ENCODE data around the gene OGFOD1. TPM values are rescaled to one million over a fixed set of nuclear protein-coding genes. Genes with fewer than 3 reads are reported as not detected.

The OGFOD1 gene
- total RNA-seq, 1 experiment from 2014 or later, result 55.5 TPM

DNA sequence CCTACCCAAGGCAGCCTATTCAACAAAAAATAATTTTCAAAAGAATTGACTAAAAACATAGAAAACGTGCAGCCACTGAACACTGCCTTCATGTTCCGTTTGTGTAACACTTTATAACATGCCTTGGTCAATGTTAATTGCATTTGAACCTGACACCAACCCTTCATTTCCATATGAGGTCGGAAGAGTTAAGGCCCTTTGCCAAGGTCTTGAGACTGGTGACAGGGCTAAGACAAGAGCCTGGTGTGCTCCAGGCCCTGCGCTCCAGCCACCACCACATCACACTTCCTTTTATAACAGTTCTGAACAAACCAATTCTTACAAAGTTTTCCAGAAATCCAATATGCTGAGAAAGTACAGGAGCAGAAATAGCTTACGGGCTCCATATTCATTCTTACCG lies 64.3 kb downstream of the OGFOD1 start:
- ATAC-seq (no peak), DNase-seq (no peak)
- CTCF ChIA-PET, result no interaction called here
- no peaks in the 10 kb centered on the region for H3K27me3 ChIP-seq (ENCODE audit: low read length)
- peaks cover 39% of the 10 kb centered on the region for H3K4me1 ChIP-seq (ENCODE audit: insufficient read depth, low read length)
- peaks cover 5% of the 10 kb centered on the region for H4K20me1 ChIP-seq (ENCODE audit: low read length)
- intact Hi-C loops (cut with micrococcal nuclease), result no loop called here
- no peak overlapping the region for H3K4me3 ChIP-seq (ENCODE audit: low read length)
- no peak overlapping the region for H2AFZ ChIP-seq (ENCODE audit: low read length)
- TF ChIP-seq EZH2 (IDR thresholded peaks at IDR 0.05; ENCODE audit: low read length, unreplicated experiment) (no peak), EZH2phosphoT487 (IDR thresholded peaks at IDR 0.05; ENCODE audit: borderline replicate concordance, low read length) (no peak)
- TF ChIP-seq, protein P1, sequence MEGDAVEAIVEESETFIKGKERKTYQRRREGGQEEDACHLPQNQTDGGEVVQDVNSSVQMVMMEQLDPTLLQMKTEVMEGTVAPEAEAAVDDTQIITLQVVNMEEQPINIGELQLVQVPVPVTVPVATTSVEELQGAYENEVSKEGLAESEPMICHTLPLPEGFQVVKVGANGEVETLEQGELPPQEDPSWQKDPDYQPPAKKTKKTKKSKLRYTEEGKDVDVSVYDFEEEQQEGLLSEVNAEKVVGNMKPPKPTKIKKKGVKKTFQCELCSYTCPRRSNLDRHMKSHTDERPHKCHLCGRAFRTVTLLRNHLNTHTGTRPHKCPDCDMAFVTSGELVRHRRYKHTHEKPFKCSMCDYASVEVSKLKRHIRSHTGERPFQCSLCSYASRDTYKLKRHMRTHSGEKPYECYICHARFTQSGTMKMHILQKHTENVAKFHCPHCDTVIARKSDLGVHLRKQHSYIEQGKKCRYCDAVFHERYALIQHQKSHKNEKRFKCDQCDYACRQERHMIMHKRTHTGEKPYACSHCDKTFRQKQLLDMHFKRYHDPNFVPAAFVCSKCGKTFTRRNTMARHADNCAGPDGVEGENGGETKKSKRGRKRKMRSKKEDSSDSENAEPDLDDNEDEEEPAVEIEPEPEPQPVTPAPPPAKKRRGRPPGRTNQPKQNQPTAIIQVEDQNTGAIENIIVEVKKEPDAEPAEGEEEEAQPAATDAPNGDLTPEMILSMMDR (conservative IDR thresholded peaks at IDR 0.05; ENCODE audit: low read depth, low read length), result no peak
- H3K36me3 ChIP-seq (ENCODE audit: low read depth, low read length), result no peaks in the 10 kb centered on the region
- H3K9me3 ChIP-seq (ENCODE audit: low read length), result no peaks in the 10 kb centered on the region
- H3K79me2 ChIP-seq (ENCODE audit: low read length), result peaks cover 24% of the 10 kb centered on the region
- BruUV-seq (replicated peaks), result no TSS peak
- POLR2A ChIA-PET (ENCODE audit: unreplicated experiment), result no interaction called here
- no peak overlapping the region for H3K9ac ChIP-seq (ENCODE audit: low read length)
- H3K27ac ChIP-seq (ENCODE audit: low read length), result no peak overlapping the region
- no peak overlapping the region for H3K4me2 ChIP-seq (ENCODE audit: low read length)
- no peaks in the 10 kb centered on the region for H3K9me2 ChIP-seq (replicated peaks; ENCODE audit: low read length)
- no peaks in the 10 kb centered on the region for H3F3A ChIP-seq (ENCODE audit: low read length, unreplicated experiment)

GRCh38 chr16:56517206-56517605 lies 65.9 kb downstream of the OGFOD1 start:
- no peak for DNase-seq
- CTCF ChIA-PET, result no interaction called here
- H3K4me1 ChIP-seq (ENCODE audit: insufficient read depth, low read length), result peaks cover 39% of the 10 kb centered on the region

DNA sequence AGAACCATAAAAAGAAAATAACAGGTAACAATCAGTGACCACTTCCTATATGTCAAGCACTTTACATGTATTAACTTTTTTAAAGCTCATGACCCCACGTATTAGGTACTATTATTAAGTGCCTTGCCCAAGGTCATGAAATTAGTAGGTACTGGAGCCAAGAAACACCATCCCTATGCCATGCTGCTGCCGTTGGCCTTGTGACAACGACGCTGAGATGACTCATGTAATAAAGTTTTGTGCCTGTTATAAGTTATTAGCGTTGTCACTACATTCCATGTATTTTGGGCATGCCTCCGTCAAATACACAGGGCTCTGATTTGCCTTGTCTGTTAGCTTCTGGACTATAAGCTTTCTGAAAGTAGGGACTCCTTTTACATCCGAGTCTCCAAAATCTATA lies 67.1 kb downstream of the OGFOD1 start:
- Histone ChIP-seq H3K36me3 (ENCODE audit: low read depth, low read length) (no peaks in the 10 kb centered on the region), H3K27ac (ENCODE audit: low read length) (no peak overlapping the region), H3K9me3 (ENCODE audit: low read length) (no peaks in the 10 kb centered on the region), H2AFZ (ENCODE audit: low read length) (no peak overlapping the region), H3F3A (ENCODE audit: low read length, unreplicated experiment) (no peaks in the 10 kb centered on the region), H3K27me3 (ENCODE audit: low read length) (no peaks in the 10 kb centered on the region), H3K4me2 (ENCODE audit: low read length) (peak overlapping the region; percentile 85), H3K9ac (ENCODE audit: low read length) (no peak overlapping the region), H3K4me1 (ENCODE audit: insufficient read depth, low read length) (peaks cover 39% of the 10 kb centered on the region), H4K20me1 (ENCODE audit: low read length) (peaks cover 5% of the 10 kb centered on the region), H3K79me2 (ENCODE audit: low read length) (peaks cover 24% of the 10 kb centered on the region), H3K4me3 (ENCODE audit: low read length) (peak overlapping the region; percentile 92), H3K9me2 (replicated peaks; ENCODE audit: low read length) (no peaks in the 10 kb centered on the region; the same call in 1 of the 2 replicates)
- CTCF ChIA-PET, result no interaction called here
- BruUV-seq (replicated peaks), result TSS peak; percentile 62
- TF ChIP-seq, protein P1 (conservative IDR thresholded peaks at IDR 0.05; ENCODE audit: low read depth, low read length), result no peak
- TF ChIP-seq EZH2phosphoT487 (IDR thresholded peaks at IDR 0.05; ENCODE audit: borderline replicate concordance, low read length) (no peak), EZH2 (IDR thresholded peaks at IDR 0.05; ENCODE audit: low read length, unreplicated experiment) (no peak)
- ATAC-seq (peak; percentile 28), DNase-seq (peak; percentile 81)
- intact Hi-C loops (cut with micrococcal nuclease), result no loop called here
- POLR2A ChIA-PET (ENCODE audit: unreplicated experiment), result no interaction called here

More at GRCh38 chr16:56517206-56517605, 65.9 kb downstream of the OGFOD1 start:
- H3K4me2 ChIP-seq (ENCODE audit: low read length), result no peak overlapping the region
- H3F3A ChIP-seq (ENCODE audit: low read length, unreplicated experiment), result no peaks in the 10 kb centered on the region
- no peaks in the 10 kb centered on the region for H3K9me3 ChIP-seq (ENCODE audit: low read length)
- no peaks in the 10 kb centered on the region for H3K27me3 ChIP-seq (ENCODE audit: low read length)
- H3K36me3 ChIP-seq (ENCODE audit: low read depth, low read length), result no peaks in the 10 kb centered on the region
- intact Hi-C loops (cut with micrococcal nuclease), result no loop called here
- no peak for ATAC-seq
- H2AFZ ChIP-seq (ENCODE audit: low read length), result no peak overlapping the region
- TF ChIP-seq, protein P1 (conservative IDR thresholded peaks at IDR 0.05; ENCODE audit: low read depth, low read length), result no peak
- TF ChIP-seq EZH2phosphoT487 (IDR thresholded peaks at IDR 0.05; ENCODE audit: borderline replicate concordance, low read length) (no peak), EZH2 (IDR thresholded peaks at IDR 0.05; ENCODE audit: low read length, unreplicated experiment) (no peak)
- no peaks in the 10 kb centered on the region; the same call in 1 of the 2 replicates for H3K9me2 ChIP-seq (replicated peaks; ENCODE audit: low read length)
- H3K27ac ChIP-seq (ENCODE audit: low read length), result no peak overlapping the region
- no peak overlapping the region for H3K9ac ChIP-seq (ENCODE audit: low read length)
- H3K79me2 ChIP-seq (ENCODE audit: low read length), result peaks cover 24% of the 10 kb centered on the region
- peaks cover 5% of the 10 kb centered on the region for H4K20me1 ChIP-seq (ENCODE audit: low read length)
- no peak overlapping the region for H3K4me3 ChIP-seq (ENCODE audit: low read length)
- POLR2A ChIA-PET (ENCODE audit: unreplicated experiment), result no interaction called here
- BruUV-seq (replicated peaks), result no TSS peak

Data from PC-3 (cell line).